ENCODE results near the gene POLH. TPM values are rescaled to one million over a fixed set of nuclear protein-coding genes. Genes with fewer than 3 reads are reported as not detected.

Gene POLH
- total RNA-seq, 2 donors from 2014 or later: 11.2 to 18.8 TPM

DNA sequence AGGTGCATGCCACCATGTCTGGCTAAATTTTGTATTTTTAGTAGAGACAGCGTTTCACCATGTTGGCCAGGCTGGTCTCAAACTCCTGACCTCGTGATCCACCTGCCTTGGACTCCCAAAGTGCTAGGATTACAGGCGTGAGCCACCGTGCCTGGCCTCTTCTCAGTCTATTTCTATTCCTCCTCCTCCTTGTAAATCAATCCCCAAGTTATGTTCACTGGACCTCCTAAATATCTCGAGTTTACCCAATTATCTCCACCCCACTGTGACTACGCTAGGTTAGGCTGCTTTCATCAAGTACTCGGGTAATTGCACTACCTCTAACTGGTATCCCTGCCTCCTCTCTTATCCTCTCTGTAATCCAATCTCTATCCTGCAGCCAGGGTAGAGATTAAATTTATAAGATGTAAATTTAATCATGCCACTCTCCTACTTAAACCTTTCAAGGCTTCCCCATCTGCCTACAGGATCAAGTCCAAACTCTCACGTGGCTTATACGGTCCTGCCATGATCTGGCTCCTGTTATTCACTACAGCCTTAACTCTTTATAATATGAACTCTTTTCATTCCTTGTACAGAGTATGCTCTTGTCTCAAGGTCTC is 58.8 kb downstream of the POLH start:
- Histone ChIP-seq H3K36me3 (ENCODE audit: control insufficient read depth, insufficient read depth, low read length) (peaks cover 22% of the 10 kb centered on the region), H3K27me3 (ENCODE audit: control insufficient read depth, insufficient read depth, low read length, poor library complexity, severe bottlenecking) (no peaks in the 10 kb centered on the region), H3K27ac (ENCODE audit: low read depth, low read length) (no peak overlapping the region), H3K4me1 (ENCODE audit: control insufficient read depth, insufficient read depth, low read length) (peaks cover 4% of the 10 kb centered on the region), H3K4me3 (ENCODE audit: low read length) (no peak overlapping the region), H3K9me3 (ENCODE audit: control insufficient read depth, low read length) (no peaks in the 10 kb centered on the region), H3K9ac (ENCODE audit: extremely low read depth, low read length, poor library complexity, severe bottlenecking) (no peak overlapping the region)
- Mint-ChIP-seq H3K9me3 (no peaks in the 10 kb centered on the region), H3K27ac (no peak overlapping the region), H3K4me3 (peak overlapping the region; percentile 94), H3K4me1 (peaks cover 22% of the 10 kb centered on the region), H3K36me3 (ENCODE audit: low read depth) (peaks cover 20% of the 10 kb centered on the region), H3K27me3 (ENCODE audit: insufficient read depth) (no peaks in the 10 kb centered on the region)
- TF ChIP-seq CTCF (conservative IDR thresholded peaks at IDR 0.05): no peak
- no peak for DNase-seq
- WGBS, 2 experiments (ENCODE audit: insufficient coverage in 1 of 2, insufficient read length in 1 of 2): 90 to 92% methylated on average over 7 to 9 of the region's 9 CpGs

GRCh38 chr6:43635387-43636307 is 59.7 kb downstream of the POLH start, which contains the start of gene MAD2L1BP:
TSS of gene MAD2L1BP (plus strand) at chr6:43635840. CDS start at chr6:43635876, 36 bp downstream.
- no peaks in the 10 kb centered on the region for H3K9me3 Mint-ChIP-seq
- no peak for TF ChIP-seq CTCF (conservative IDR thresholded peaks at IDR 0.05)
- no peak within 1 kb of the TSS for H3K27ac ChIP-seq (ENCODE audit: low read depth, low read length)
- H3K4me1 ChIP-seq (ENCODE audit: control insufficient read depth, insufficient read depth, low read length): peaks cover 12% of the 10 kb centered on the region
- H3K4me3 ChIP-seq (ENCODE audit: low read length): peak within 1 kb of the TSS; percentile 98
- H3K36me3 ChIP-seq (ENCODE audit: control insufficient read depth, insufficient read depth, low read length): peaks cover 31% of the 10 kb centered on the region
- H3K27me3 ChIP-seq (ENCODE audit: control insufficient read depth, insufficient read depth, low read length, poor library complexity, severe bottlenecking): no peaks in the 10 kb centered on the region
- no peaks in the 10 kb centered on the region for H3K27me3 Mint-ChIP-seq (ENCODE audit: insufficient read depth)
- H3K4me3 Mint-ChIP-seq: peak within 1 kb of the TSS; percentile 94
- H3K9me3 ChIP-seq (ENCODE audit: control insufficient read depth, low read length): no peaks in the 10 kb centered on the region
- H3K9ac ChIP-seq (ENCODE audit: extremely low read depth, low read length, poor library complexity, severe bottlenecking): peak within 1 kb of the TSS; percentile 80
- WGBS, 2 experiments (ENCODE audit: insufficient coverage in 1 of 2, insufficient read length in 1 of 2): 2 to 9% methylated on average over 18 to 48 of the region's 48 CpGs
- peak within 1 kb of the TSS; percentile 94 for H3K27ac Mint-ChIP-seq
- H3K4me1 Mint-ChIP-seq: peaks cover 26% of the 10 kb centered on the region
- DNase-seq: peak; percentile 93
- H3K36me3 Mint-ChIP-seq (ENCODE audit: low read depth): peaks cover 28% of the 10 kb centered on the region

DNA sequence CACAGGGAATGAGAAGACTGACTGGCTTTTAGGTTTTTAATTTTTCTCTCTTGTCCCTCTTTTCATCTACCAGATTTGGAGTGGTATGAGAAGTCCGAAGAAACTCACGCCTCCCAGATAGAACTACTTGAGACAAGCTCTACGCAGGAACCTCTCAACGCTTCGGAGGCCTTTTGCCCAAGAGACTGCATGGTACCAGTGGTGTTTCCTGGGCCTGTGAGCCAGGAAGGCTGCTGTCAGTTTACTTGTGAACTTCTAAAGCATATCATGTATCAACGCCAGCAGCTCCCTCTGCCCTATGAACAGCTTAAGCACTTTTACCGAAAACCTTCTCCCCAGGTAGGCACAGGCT is 60.3 kb downstream of the POLH start:
- Histone ChIP-seq H3K9ac (ENCODE audit: extremely low read depth, low read length, poor library complexity, severe bottlenecking) (peak overlapping the region; percentile 80), H3K36me3 (ENCODE audit: control insufficient read depth, insufficient read depth, low read length) (peaks cover 37% of the 10 kb centered on the region), H3K27me3 (ENCODE audit: control insufficient read depth, insufficient read depth, low read length, poor library complexity, severe bottlenecking) (no peaks in the 10 kb centered on the region), H3K9me3 (ENCODE audit: control insufficient read depth, low read length) (no peaks in the 10 kb centered on the region), H3K27ac (ENCODE audit: low read depth, low read length) (no peak overlapping the region), H3K4me1 (ENCODE audit: control insufficient read depth, insufficient read depth, low read length) (peaks cover 12% of the 10 kb centered on the region), H3K4me3 (ENCODE audit: low read length) (peak overlapping the region; percentile 98)
- H3K9me3 Mint-ChIP-seq: no peaks in the 10 kb centered on the region
- no peaks in the 10 kb centered on the region for H3K27me3 Mint-ChIP-seq (ENCODE audit: insufficient read depth)
- no peak for TF ChIP-seq CTCF (conservative IDR thresholded peaks at IDR 0.05)
- peaks cover 24% of the 10 kb centered on the region for H3K4me1 Mint-ChIP-seq
- no peak for DNase-seq
- peak overlapping the region; percentile 94 for H3K4me3 Mint-ChIP-seq
- WGBS, 2 experiments (ENCODE audit: insufficient coverage in 1 of 2, insufficient read length in 1 of 2): 41 to 49% methylated on average over 5 to 7 of the region's 7 CpGs
- peaks cover 32% of the 10 kb centered on the region for H3K36me3 Mint-ChIP-seq (ENCODE audit: low read depth)
- peak overlapping the region; percentile 94 for H3K27ac Mint-ChIP-seq
